ENCODE data around the gene CYP1B1. TPM values are rescaled to one million over a fixed set of nuclear protein-coding genes. Genes with fewer than 3 reads are reported as not detected.

CYP1B1 gene
- total RNA-seq = 100 to 1,000 TPM in 1 of 4 donors, 10 to 100 TPM in 3; 20.0 to 104 (median 32.4) TPM

DNA sequence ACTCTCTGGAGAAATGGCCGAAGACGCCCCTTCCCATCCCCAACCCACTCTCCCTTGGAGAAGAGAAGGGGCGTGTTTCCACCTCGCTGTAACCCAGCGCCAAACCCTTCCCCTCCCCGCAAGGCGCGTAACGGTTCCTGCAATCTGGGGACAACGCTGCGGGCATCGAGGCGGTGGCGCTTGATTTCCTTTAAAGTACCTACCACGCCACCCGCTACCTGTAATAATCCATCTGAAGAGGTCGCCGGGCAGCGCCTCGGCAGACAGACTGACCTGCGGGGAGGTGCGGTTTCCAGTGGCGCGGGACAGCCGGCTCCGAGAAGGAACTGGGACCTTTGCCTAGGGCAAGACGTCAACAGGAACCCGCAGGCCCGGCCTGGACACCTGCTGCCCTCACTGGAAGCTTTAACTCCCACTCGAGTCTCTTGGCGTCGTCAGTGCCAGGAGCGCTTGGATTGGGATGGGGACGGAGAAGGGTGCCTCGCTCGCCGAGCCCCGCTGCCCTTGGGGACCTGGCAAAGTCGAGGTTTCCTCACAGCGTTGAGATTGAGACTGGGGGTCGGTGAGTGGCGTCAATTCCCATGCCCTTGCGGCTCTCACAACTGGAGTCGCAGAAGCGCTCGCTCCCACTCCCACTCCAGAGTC lies at the start of gene CYP1B1:
Gene CYP1B1 (minus strand): TSS at position 645 of the 645 bp plus-strand sequence. CDS start 763 bp downstream, outside the sequence.
- TF ChIP-seq, protein P1, sequence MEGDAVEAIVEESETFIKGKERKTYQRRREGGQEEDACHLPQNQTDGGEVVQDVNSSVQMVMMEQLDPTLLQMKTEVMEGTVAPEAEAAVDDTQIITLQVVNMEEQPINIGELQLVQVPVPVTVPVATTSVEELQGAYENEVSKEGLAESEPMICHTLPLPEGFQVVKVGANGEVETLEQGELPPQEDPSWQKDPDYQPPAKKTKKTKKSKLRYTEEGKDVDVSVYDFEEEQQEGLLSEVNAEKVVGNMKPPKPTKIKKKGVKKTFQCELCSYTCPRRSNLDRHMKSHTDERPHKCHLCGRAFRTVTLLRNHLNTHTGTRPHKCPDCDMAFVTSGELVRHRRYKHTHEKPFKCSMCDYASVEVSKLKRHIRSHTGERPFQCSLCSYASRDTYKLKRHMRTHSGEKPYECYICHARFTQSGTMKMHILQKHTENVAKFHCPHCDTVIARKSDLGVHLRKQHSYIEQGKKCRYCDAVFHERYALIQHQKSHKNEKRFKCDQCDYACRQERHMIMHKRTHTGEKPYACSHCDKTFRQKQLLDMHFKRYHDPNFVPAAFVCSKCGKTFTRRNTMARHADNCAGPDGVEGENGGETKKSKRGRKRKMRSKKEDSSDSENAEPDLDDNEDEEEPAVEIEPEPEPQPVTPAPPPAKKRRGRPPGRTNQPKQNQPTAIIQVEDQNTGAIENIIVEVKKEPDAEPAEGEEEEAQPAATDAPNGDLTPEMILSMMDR (IDR thresholded peaks at IDR 0.05; ENCODE audit: low read depth) = no peak

DNA sequence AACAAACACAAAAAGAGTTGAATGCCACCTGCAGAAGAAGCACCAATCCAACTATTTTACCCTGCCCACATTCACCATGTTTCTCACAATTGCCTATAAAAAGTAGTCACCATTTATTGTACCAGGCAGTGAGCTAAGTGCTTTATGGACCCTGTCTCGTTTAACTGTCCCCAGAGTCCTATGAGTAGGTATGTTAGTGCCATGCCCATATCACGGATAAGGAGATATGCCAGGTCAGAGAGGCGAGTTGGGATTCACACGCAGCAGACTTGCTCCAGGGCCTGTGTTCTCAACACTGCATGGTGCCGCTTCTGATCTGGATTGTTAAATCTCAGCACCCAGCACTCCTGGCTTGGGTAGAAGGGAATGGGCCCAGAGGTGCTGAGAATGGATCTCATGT lies 49.1 kb upstream of the CYP1B1 start:
- TF ChIP-seq, protein P1 (IDR thresholded peaks at IDR 0.05; ENCODE audit: low read depth) = no peak

DNA sequence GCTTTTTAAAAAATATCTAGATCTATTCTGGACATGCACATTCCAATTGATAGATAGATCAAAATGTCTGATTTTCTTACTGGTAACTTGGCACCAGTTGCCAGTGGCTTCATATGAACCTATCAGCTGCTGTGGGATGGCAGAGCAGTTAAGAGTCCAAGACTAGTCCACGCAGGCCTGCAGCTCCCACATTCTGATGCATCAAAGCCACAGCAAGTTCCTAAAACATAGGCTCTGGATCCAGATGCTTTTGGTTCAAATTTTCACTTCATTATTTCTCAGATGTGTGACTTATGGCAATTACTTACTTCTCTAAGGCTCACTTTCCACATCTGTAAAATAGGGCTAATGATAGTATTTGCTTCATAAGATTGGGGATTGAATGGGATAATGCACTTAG lies 48.0 kb upstream of the CYP1B1 start:
- TF ChIP-seq, protein P1 (IDR thresholded peaks at IDR 0.05; ENCODE audit: low read depth) = no peak

DNA sequence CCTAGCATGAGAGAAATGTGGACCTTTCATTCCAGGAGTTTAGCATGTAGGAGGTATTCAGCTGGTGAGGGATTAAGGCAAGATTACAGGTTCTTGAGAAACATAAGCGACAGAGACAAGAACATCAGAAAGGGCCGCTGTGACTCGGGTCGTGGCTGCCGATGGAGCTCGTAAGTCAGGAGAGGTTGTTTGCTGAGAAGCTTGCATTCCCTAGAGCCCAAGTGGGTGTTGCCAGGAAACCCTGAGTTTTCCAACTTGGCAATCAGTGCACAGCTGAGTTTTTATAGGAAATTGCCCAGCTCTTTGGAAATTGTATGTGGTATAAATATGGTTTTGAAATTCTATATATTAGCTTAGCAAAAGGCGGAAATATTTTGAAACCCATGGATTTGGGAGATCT lies 46.4 kb upstream of the CYP1B1 start:
- TF ChIP-seq, protein P1 (IDR thresholded peaks at IDR 0.05; ENCODE audit: low read depth) = no peak

DNA sequence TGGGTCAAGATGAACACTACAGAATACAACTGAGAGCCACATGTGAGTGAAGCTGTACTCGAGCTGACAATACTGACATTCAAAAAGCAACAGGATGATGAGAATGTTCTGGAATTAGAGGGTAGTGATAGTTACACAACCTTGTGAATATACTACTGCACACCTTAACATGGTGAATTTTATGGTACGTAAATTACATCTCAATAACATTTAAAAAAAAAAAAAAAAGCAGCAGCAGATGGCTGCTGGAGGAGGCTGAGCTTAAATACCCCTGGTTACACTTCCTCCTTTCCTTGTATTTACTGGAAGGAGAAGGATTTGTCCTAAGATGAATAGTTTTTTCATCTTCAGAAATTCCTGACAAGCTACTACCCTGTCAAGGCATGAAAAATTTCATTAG lies 45.5 kb upstream of the CYP1B1 start:
- TF ChIP-seq, protein P1 (IDR thresholded peaks at IDR 0.05; ENCODE audit: low read depth) = no peak

- TF ChIP-seq, protein P1 (IDR thresholded peaks at IDR 0.05; ENCODE audit: low read depth) = no peak
Measured at GRCh38 chr2:38120829-38121228, 44.9 kb upstream of the CYP1B1 start.

DNA sequence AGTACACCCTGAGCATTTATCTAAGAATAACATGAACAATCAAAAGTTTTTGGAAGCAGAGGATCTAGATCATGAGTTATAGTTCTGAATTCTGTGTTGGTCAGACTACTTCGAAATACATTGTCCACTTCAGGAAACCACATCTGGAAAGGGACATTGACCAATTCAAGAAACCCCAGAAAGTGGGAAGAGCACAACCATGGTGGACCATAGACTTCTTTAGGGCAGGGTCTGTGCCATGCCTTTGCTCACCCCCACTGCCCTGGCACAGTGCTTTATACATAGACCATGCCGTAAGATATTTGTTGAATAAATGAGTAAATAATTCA lies 44.3 kb upstream of the CYP1B1 start:
- TF ChIP-seq, protein P1 (IDR thresholded peaks at IDR 0.05; ENCODE audit: low read depth) = no peak
